ENCODE results near the gene C3orf20. TPM values are rescaled to one million over a fixed set of nuclear protein-coding genes. Genes with fewer than 3 reads are reported as not detected.

Gene C3orf20
- total and polyA plus RNA-seq, 2 of the 4 experiments (the other 2 are of a cell fraction): not detected

DNA sequence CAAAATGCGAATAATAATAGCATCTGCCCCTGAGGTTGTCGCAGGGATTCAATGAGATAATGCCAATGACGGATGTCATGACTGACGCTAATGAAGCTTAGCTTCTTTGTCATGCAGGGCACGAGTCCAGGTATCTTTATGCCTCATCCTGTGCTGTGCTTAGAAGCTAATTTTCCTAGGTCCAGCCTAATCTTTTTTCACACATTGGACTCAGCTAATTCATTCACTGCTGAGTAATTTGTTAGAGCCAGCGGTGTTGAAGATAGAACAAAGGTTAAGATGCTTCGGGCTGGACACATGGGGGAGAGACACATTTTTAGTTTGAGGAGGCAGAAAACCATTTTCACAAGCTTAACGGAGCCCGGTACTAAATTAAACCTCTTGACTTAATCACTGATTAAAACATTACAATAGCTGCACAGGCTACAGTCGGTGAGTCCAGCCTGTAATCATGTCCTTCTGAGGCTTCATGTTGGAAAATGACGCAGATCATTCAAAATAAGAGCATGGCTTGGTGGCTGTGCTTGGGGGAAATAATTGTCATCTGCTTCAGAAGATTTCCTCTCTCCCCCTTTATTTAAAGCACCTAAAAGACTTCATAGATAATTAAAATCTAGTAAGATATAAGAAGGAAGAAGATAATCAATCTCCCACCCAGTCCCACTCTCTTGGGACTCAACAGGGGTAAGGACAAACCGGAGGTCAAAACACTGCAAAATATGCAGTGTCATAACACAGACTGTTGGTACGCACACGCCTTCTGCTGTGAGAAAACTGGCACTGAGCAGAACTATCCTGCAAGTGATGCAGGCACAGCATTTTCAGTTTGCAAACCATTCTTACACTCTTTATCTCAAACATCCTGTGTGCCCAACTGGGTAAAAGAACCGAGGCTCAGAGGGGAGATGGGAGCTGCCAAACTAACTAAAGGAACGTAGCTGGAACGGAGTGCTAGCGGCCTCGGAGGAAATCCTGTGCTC is 26.7 kb upstream of the C3orf20 start:
- H2AFZ ChIP-seq (replicated peaks; ENCODE audit: low read length, poor library complexity): no peak overlapping the region
- no peak overlapping the region for H3K9ac ChIP-seq (ENCODE audit: low read depth, low read length)
- TF ChIP-seq RAD21 (IDR thresholded peaks at IDR 0.05; ENCODE audit: low read length) (no peak), MXI1 (IDR thresholded peaks at IDR 0.05; ENCODE audit: borderline replicate concordance, low read depth, low read length) (no peak), RCOR1 (IDR thresholded peaks at IDR 0.05; ENCODE audit: insufficient replicate concordance, low read length) (no peak), FOS (IDR thresholded peaks at IDR 0.05; ENCODE audit: low read depth, low read length) (no peak), SMC3 (IDR thresholded peaks at IDR 0.05; ENCODE audit: low read depth, low read length) (no peak), BHLHE40 (IDR thresholded peaks at IDR 0.05; ENCODE audit: low read depth, low read length) (no peak)

More for the DNA sequence above, 26.7 kb upstream of the C3orf20 start:
- no peak overlapping the region for H2AK5ac ChIP-seq (ENCODE audit: low read depth, low read length)
- H3K36me3 ChIP-seq (ENCODE audit: control insufficient read depth, insufficient read depth, low read length): no peaks in the 10 kb centered on the region
- H3K4me2 ChIP-seq (ENCODE audit: low read depth, low read length): no peak overlapping the region
- ChIA-PET CTCF (no interaction called here), POLR2A (ENCODE audit: unreplicated experiment) (interaction anchor here (0.6 kb wide), 1 partner anchor 158 kb away, joined by 3 read pairs; no protein-coding TSS in a partner anchor)
- H4K8ac ChIP-seq (ENCODE audit: low read depth in 2 of 2, low read length in 2 of 2): no peak overlapping the region
- H3K18ac ChIP-seq (ENCODE audit: low read depth, low read length): no peak overlapping the region
- no peak overlapping the region for H4K5ac ChIP-seq (ENCODE audit: low read depth, low read length)
- no peaks in the 10 kb centered on the region for H4K20me1 ChIP-seq (ENCODE audit: insufficient read depth, low read length)
- no peak overlapping the region for H3K4me3 ChIP-seq (ENCODE audit: insufficient read depth, low read depth, low read length)
- no peak overlapping the region for H2BK5ac ChIP-seq (ENCODE audit: low read depth, low read length, poor library complexity, severe bottlenecking)
- no peak overlapping the region for H4K91ac ChIP-seq (ENCODE audit: insufficient read depth, low read depth, low read length)
- H3K9me1 ChIP-seq (ENCODE audit: insufficient read depth, low read length): no peaks in the 10 kb centered on the region
- no TSS peak for BruUV-seq (replicated peaks)
- no peak overlapping the region for H3K4ac ChIP-seq (ENCODE audit: low read depth, low read length)
- in situ Hi-C loops (cut with MboI; ENCODE audit: low sequenced_read_pairs) (no loop called here), dilution Hi-C loops (cut with HindIII; ENCODE audit: low sequenced_read_pairs, unreplicated experiment) (no loop called here), intact Hi-C loops (cut with micrococcal nuclease) (no loop called here)
- H3K23ac ChIP-seq (ENCODE audit: low read depth, low read length): no peak overlapping the region
- H2AK9ac ChIP-seq (replicated peaks; ENCODE audit: low read depth, low read length, poor library complexity): no peak overlapping the region
- peaks cover 2% of the 10 kb centered on the region; the same call in 1 of the 2 replicates for H3K27me3 ChIP-seq (ENCODE audit: control insufficient read depth, insufficient read depth, low read length)
- no peak for ATAC-seq (ENCODE audit: low read depth)
- no peak overlapping the region for H3K27ac ChIP-seq (ENCODE audit: insufficient read depth, low read length)
- DNase-seq: no peak
- no peaks in the 10 kb centered on the region for H3K9me3 ChIP-seq (ENCODE audit: control insufficient read depth, insufficient read depth, low read length)
- H2BK15ac ChIP-seq (ENCODE audit: low read depth, low read length): no peak overlapping the region
- peaks cover 5 to 9% of the 10 kb centered on the region in 2 experiments for H3K79me1 ChIP-seq (ENCODE audit: low read depth in 1 of 2, low read length in 2 of 2)
- H2BK20ac ChIP-seq (ENCODE audit: low read depth, low read length): no peak overlapping the region
- no peaks in the 10 kb centered on the region for H3K4me1 ChIP-seq (ENCODE audit: control insufficient read depth, insufficient read depth, low read length)
- WGBS, 2 experiments (ENCODE audit: extremely low coverage in 2 of 2, insufficient read length in 1 of 2): 61% methylated on average over 7 of the region's 19 CpGs; no CpG with 5 or more reads in 1 of the 2 experiments
- no peak overlapping the region for H3K14ac ChIP-seq (replicated peaks; ENCODE audit: low read depth, low read length)
- no peak overlapping the region for H2BK120ac ChIP-seq (ENCODE audit: low read depth, low read length)
- no peak overlapping the region for H3K56ac ChIP-seq (ENCODE audit: extremely low read depth, insufficient read depth, low read length)
